K562 (cell line): ENCODE results near the gene SLC24A3. TPM values are rescaled to one million over a fixed set of nuclear protein-coding genes. Genes with fewer than 3 reads are reported as not detected.
A peak's percentile ranks its signal among the peaks of the same experiment; 100 is the strongest.

ENCODE experiments used
- ATF7 ChIP-seq: fragments of 450-650 bp; IDR thresholded peaks from 2 replicates; pipeline ENCODE4 v1.7.1; 2014; ENCODE audit warnings: mild to moderate bottlenecking, moderate library complexity
- CTBP1 ChIP-seq: fragments of 450-650 bp; IDR thresholded peaks from 2 replicates; pipeline ENCODE4 v1.6.1; 2016; ENCODE audit warnings: borderline replicate concordance
- EP300 ChIP-seq: IDR thresholded peaks from 2 replicates; pipeline ENCODE4 v1.6.1; 2012; ENCODE audit warnings: low read length, improper control_type of control experiment
- EP400 ChIP-seq: fragments of 450-650 bp; IDR thresholded peaks from 2 replicates; pipeline ENCODE4 v1.6.1; 2017; ENCODE audit warnings: antibody characterized with exemption, mild to moderate bottlenecking, moderate library complexity
- HDAC3 ChIP-seq: fragments of 450-650 bp; IDR thresholded peaks from 2 replicates; pipeline ENCODE4 v1.6.1; 2018; ENCODE audit warnings: borderline replicate concordance, mild to moderate bottlenecking, moderate library complexity; ENCODE audit not compliant: partially characterized antibody
- HMG20B ChIP-seq: fragments of 250-450 bp; sonication (Bioruptor Pico); IDR thresholded peaks from 2 replicates; pipeline ENCODE4 v1.5.0; 2021; ENCODE audit warnings: mild to moderate bottlenecking
- ILF3 ChIP-seq: fragments of 450-650 bp; IDR thresholded peaks from 2 replicates; pipeline ENCODE4 v1.6.1; 2018; ENCODE audit warnings: antibody characterized with exemption, mild to moderate bottlenecking, moderate library complexity, borderline replicate concordance
- KAT7 ChIP-seq: sonication (generic); formaldehyde crosslinking; IDR thresholded peaks from 2 replicates; pipeline ENCODE4 v1.8.0; 2022; ENCODE audit warnings: missing genetic modification reagents, mild to moderate bottlenecking, borderline replicate concordance
- KLF6 ChIP-seq: fragments of 250-450 bp; sonication (Bioruptor Pico); IDR thresholded peaks from 2 replicates; pipeline ENCODE4 v1.4.0; 2020; ENCODE audit warnings: mild to moderate bottlenecking, moderate library complexity, borderline replicate concordance
- NCOA4 ChIP-seq: fragments of 450-650 bp; IDR thresholded peaks from 2 replicates; pipeline ENCODE4 v1.6.1; 2018; ENCODE audit warnings: mild to moderate bottlenecking; ENCODE audit not compliant: partially characterized antibody
- NEUROD1 ChIP-seq: fragments of 150-350 bp; IDR thresholded peaks from 2 replicates; pipeline ENCODE4 v1.6.1; 2014; ENCODE audit warnings: borderline replicate concordance, low read length, low read depth; ENCODE audit not compliant: partially characterized antibody
- NR3C1 ChIP-seq: sonication (generic); formaldehyde crosslinking; IDR thresholded peaks from 2 replicates; pipeline ENCODE4 v1.8.1; 2022; ENCODE audit warnings: missing genetic modification reagents
- PHF8 ChIP-seq: fragments of 200-600 bp; sonication (generic); IDR thresholded peaks from 2 replicates; pipeline ENCODE4 v1.6.1; 2012; ENCODE audit warnings: mixed run types, mild to moderate bottlenecking, inconsistent platforms, low read length, moderate library complexity, borderline replicate concordance
- RAD51 ChIP-seq: fragments of 450-650 bp; IDR thresholded peaks from 2 replicates; pipeline ENCODE4 v1.7.1; 2016; ENCODE audit warnings: low read depth, mild to moderate bottlenecking, borderline replicate concordance
- RNF2 ChIP-seq: sonication (generic); IDR thresholded peaks from 2 replicates; pipeline ENCODE4 v1.6.1; 2016
- RUNX1 ChIP-seq: sonication (generic); IDR thresholded peaks from 2 replicates; pipeline ENCODE4 v1.6.1; 2016; ENCODE audit warnings: antibody characterized with exemption, low read depth
- SIRT6 ChIP-seq: IDR thresholded peaks from one replicate; pipeline ENCODE4 v1.6.1; 2012; ENCODE audit warnings: low read depth, mild to moderate bottlenecking, control low read depth, inconsistent platforms, low read length, moderate library complexity
- YBX1 ChIP-seq: fragments of 450-650 bp; IDR thresholded peaks from 2 replicates; pipeline ENCODE4 v1.7.1; 2016; ENCODE audit warnings: mild to moderate bottlenecking
- ZEB2 ChIP-seq: fragments of 450-650 bp; IDR thresholded peaks from 2 replicates; pipeline ENCODE4 v1.6.1; 2016
- ZFP91 ChIP-seq: sonication (generic); formaldehyde crosslinking; IDR thresholded peaks from 2 replicates; pipeline ENCODE4 v1.8.0; 2022; ENCODE audit warnings: mild to moderate bottlenecking, missing genetic modification reagents
- ZNF41 ChIP-seq: fragments of 250-450 bp; sonication (Bioruptor Pico); conservative IDR thresholded peaks from 2 replicates; pipeline ENCODE4 v1.4.0; 2020; ENCODE audit warnings: mild to moderate bottlenecking
- ZNF592 ChIP-seq: fragments of 450-650 bp; IDR thresholded peaks from 2 replicates; pipeline ENCODE4 v1.6.1; 2017; ENCODE audit warnings: antibody characterized with exemption, mild to moderate bottlenecking
- ZNF644 ChIP-seq: fragments of 200-800 bp; sonication (Bioruptor generic); IDR thresholded peaks from 2 replicates; pipeline ENCODE4 v1.6.1; 2016; ENCODE audit warnings: low read depth, missing genetic modification characterization, missing compliant biosample characterization
- ZNF780A ChIP-seq: fragments of 250-450 bp; sonication (Bioruptor Pico); IDR thresholded peaks from 2 replicates; pipeline ENCODE4 v1.5.0; 2021; ENCODE audit warnings: mild to moderate bottlenecking
- polyA plus RNA-seq, 8 experiments: library from polyadenylated mRNA; depleted of rRNA in 4 of 8; stranded (reverse) in 5 of 8; unstranded in 3 of 8; fragments of >200 nt; fragmentation: Nextera tagmentation in 2 of 8; fragmentation: Illumina TruSeq in 1 of 8; extraction: Ambion mirVana in 2 of 8; extraction: Trizol in 1 of 8; gene quantifications; 2 replicates each; pipeline versions ENCODE4 v1.2.1 to v1.2.3, GENCODE V29; 2011 to 2014; ENCODE audit warnings: inconsistent platforms in 1 of 8, missing spikeins in 1 of 8
- total RNA-seq, 7 experiments: library from RNA; depleted of rRNA in 6 of 7; stranded (reverse); fragments of >200 nt in 6 of 7; fragmentation: Illumina TruSeq in 2 of 7; extraction: Trizol in 2 of 7; gene quantifications; 2 replicates each; pipeline versions ENCODE4 v1.2.1 to v1.2.3, GENCODE V29; 2011 to 2021; ENCODE audit warnings: low replicate concordance in 1 of 7
- TF ChIP-seq, protein P1 (sequence below): sonication (generic); formaldehyde crosslinking; IDR thresholded peaks from 2 replicates; pipeline ENCODE4 v1.8.1; 2022; ENCODE audit warnings: missing genetic modification reagents

Gene SLC24A3
- total and polyA plus RNA-seq, 9 of the 15 experiments (the other 6 are each of a cell fraction or from before 2014, with no cell fraction given): not detected

DNA sequence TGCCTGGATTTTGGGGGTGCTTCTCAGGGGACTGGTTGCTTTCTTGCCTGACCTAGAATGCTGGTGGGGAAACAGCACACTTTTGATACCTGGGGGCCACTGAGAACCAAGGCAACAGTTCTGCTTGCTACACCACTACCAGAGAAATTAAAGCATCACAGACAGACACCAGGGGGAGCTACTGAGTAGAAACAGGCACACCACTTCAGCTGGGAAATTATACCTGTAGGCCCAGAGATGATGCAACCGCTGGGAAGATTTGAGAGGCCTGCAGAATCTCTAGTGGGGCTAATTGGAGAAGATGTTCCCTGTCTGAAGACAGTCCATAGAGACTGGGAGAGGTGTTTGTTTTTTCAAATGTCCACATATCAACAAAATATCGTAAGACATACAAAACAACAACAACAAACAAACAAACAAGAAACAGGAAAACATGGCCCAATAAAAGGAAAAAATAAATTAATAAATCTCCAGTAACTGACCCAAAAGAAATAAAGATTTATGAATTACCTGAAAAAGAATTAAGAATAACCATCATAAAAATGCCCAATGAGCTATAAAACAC lies 416.2 kb downstream of the SLC24A3 start (continued):
- TF ChIP-seq SIRT6 (no peak), CTBP1 (peak; percentile 64), PHF8 (no peak), EP400 (0 out of 2 replicates have a peak, but pooled peaks have one; percentile 24), ILF3 (no peak), RNF2 (no peak), ZEB2 (peak; percentile 38; the same call in 1 of the 2 replicates), ZNF644 (no peak), RAD51 (no peak), ATF7 (peak; percentile 62; the same call in 1 of the 2 replicates), ZFP91 (CRISPR knock-in tag) (no peak), HMG20B (CRISPR knock-in tag) (no peak), KLF6 (no peak), HDAC3 (no peak), NCOA4 (no peak), NR3C1 (CRISPR knock-in tag) (no peak), NEUROD1 (no peak), RUNX1 (no peak), ZNF592 (no peak), ZNF41 (CRISPR knock-in tag) (no peak), ZNF780A (CRISPR knock-in tag) (no peak), EP300 (peak; percentile 42; the same call in 1 of the 2 replicates), KAT7 (CRISPR knock-in tag) (no peak), YBX1 (no peak)
- TF ChIP-seq, protein P1, sequence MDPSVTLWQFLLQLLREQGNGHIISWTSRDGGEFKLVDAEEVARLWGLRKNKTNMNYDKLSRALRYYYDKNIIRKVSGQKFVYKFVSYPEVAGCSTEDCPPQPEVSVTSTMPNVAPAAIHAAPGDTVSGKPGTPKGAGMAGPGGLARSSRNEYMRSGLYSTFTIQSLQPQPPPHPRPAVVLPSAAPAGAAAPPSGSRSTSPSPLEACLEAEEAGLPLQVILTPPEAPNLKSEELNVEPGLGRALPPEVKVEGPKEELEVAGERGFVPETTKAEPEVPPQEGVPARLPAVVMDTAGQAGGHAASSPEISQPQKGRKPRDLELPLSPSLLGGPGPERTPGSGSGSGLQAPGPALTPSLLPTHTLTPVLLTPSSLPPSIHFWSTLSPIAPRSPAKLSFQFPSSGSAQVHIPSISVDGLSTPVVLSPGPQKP (CRISPR knock-in tag): no peak
